Activated naive CD8-positive, alpha-beta T cell treated with anti-CD3 and anti-CD28 coated beads, Interleukin-2, amount 10 ng/mL, durations not matched to agents 7 days and 5 days (primary cell): ENCODE data around the gene AJUBA. TPM values are rescaled to one million over a fixed set of nuclear protein-coding genes. Genes with fewer than 3 reads are reported as not detected.
"Not testable (repeated sequence)": the region's sequence is repeated elsewhere in the genome, so short reads cannot be mapped to it uniquely, and the experiment has no call there.

ENCODE experiments used
- ATAC-seq: fragments of 150-1000 bp; cut with Tn5 transposase; one replicate; pipeline ENCODE4 v1.10.0; 2021; ENCODE audit warnings: low read depth, moderate library complexity
- POLR2A ChIA-PET: fragments of 350-600 bp; sonication (Branson Sonifier 250); formaldehyde crosslinking; loops from one replicate; lab custom pipeline; 2021; ENCODE audit warnings: antibody characterized with exemption; lab: Charles Lee
- DNase-seq: peaks from one replicate; pipeline ENCODE4 v3.0.0; 2021
- H3K27ac Mint-ChIP-seq: one replicate; pipeline ENCODE4 v1.8.0; 2022; ENCODE audit warnings: mild to moderate bottlenecking, mixed read lengths
- H3K27me3 Mint-ChIP-seq: one replicate; pipeline ENCODE4 v1.8.0; 2022; ENCODE audit warnings: mild to moderate bottlenecking, moderate library complexity, mixed read lengths
- H3K36me3 Mint-ChIP-seq: one replicate; pipeline ENCODE4 v1.8.0; 2021; ENCODE audit warnings: mild to moderate bottlenecking, mixed read lengths
- H3K4me1 Mint-ChIP-seq: one replicate; pipeline ENCODE4 v1.8.0; 2021; ENCODE audit warnings: mixed read lengths
- H3K4me3 Mint-ChIP-seq: one replicate; pipeline ENCODE4 v1.8.0; 2022; ENCODE audit warnings: mild to moderate bottlenecking, moderate library complexity, mixed read lengths
- H3K9me3 Mint-ChIP-seq: one replicate; pipeline ENCODE4 v1.8.0; 2021; ENCODE audit warnings: mixed read lengths
- total RNA-seq, 2 experiments: library from RNA; stranded (reverse); gene quantifications; one replicate each; pipeline ENCODE4 v1.2.3, GENCODE V29; 2021

AJUBA gene
- total RNA-seq, 2 experiments from 2014 or later: 0.97 to 1.3 TPM

GRCh38 chr14:23017091-23017490 is 34.7 kb upstream of the AJUBA start:
- DNase-seq (no peak), ATAC-seq (no peak)
- POLR2A ChIA-PET: interaction anchor here (0.6 to 2.8 kb wide), 2 partner anchors 10 to 19 kb away, joined by 3 to 11 read pairs; no protein-coding TSS in a partner anchor
- H3K9me3 Mint-ChIP-seq: no peaks in the 10 kb centered on the region
- peaks cover 2% of the 10 kb centered on the region for H3K4me1 Mint-ChIP-seq
- no peak overlapping the region for H3K27ac Mint-ChIP-seq
- H3K27me3 Mint-ChIP-seq: no peaks in the 10 kb centered on the region
- H3K4me3 Mint-ChIP-seq: no peak overlapping the region
- H3K36me3 Mint-ChIP-seq: no peaks in the 10 kb centered on the region

- H3K27me3 Mint-ChIP-seq: no peaks in the 10 kb centered on the region
- H3K4me3 Mint-ChIP-seq: peak overlapping the region; percentile 12
- DNase-seq: no peak
- H3K36me3 Mint-ChIP-seq: no peaks in the 10 kb centered on the region
- no peak overlapping the region for H3K27ac Mint-ChIP-seq
- no peak for ATAC-seq
- H3K4me1 Mint-ChIP-seq: peaks cover 4% of the 10 kb centered on the region
- no peaks in the 10 kb centered on the region for H3K9me3 Mint-ChIP-seq
- POLR2A ChIA-PET: interaction anchor here (0.6 to 2.8 kb wide), 3 partner anchors 8 to 23 kb away, joined by 4 to 11 read pairs (median 5); no protein-coding TSS in a partner anchor
Observed at GRCh38 chr14:23015618-23016017, 33.3 kb upstream of the AJUBA start.

GRCh38 chr14:23013749-23014054 is 31.4 kb upstream of the AJUBA start:
- not testable (repeated sequence) for H3K9me3 Mint-ChIP-seq, H3K27ac Mint-ChIP-seq, H3K36me3 Mint-ChIP-seq, DNase-seq, H3K27me3 Mint-ChIP-seq, H3K4me3 Mint-ChIP-seq, ATAC-seq
- POLR2A ChIA-PET: interaction anchor here (0.8 to 1.8 kb wide), 2 partner anchors 16 to 21 kb away, joined by 3 to 4 read pairs; partner anchors contain the start of gene PSMB5
- H3K4me1 Mint-ChIP-seq: peaks cover 15% of the 10 kb centered on the region

- Mint-ChIP-seq H3K27ac (no peak overlapping the region), H3K9me3 (no peaks in the 10 kb centered on the region), H3K27me3 (no peaks in the 10 kb centered on the region), H3K4me1 (peaks cover 19% of the 10 kb centered on the region), H3K4me3 (no peak overlapping the region), H3K36me3 (no peaks in the 10 kb centered on the region)
- POLR2A ChIA-PET: interaction anchor here (0.8 to 1.8 kb wide), 2 partner anchors 16 to 21 kb away, joined by 3 to 4 read pairs; partner anchors contain the start of gene PSMB5
- DNase-seq (no peak), ATAC-seq (no peak)
Observed at GRCh38 chr14:23013054-23013748, 30.9 kb upstream of the AJUBA start.

GRCh38 chr14:23009939-23010726 is 27.8 kb upstream of the AJUBA start, which contains the start of gene C14orf93:
Gene C14orf93 (minus strand): TSS chr14:23010143. CDS start chr14:22999023, 11,120 bp downstream.
- H3K27ac Mint-ChIP-seq: peak within 1 kb of the TSS; percentile 90
- POLR2A ChIA-PET: interaction anchor here (0.8 kb wide), 1 partner anchor 17 kb away, joined by 5 read pairs; no protein-coding TSS in a partner anchor
- H3K4me3 Mint-ChIP-seq: peak within 1 kb of the TSS; percentile 95
- H3K36me3 Mint-ChIP-seq: no peaks in the 10 kb centered on the region
- H3K9me3 Mint-ChIP-seq: no peaks in the 10 kb centered on the region
- ATAC-seq (peak; percentile 28), DNase-seq (peak; percentile 87)
- no peaks in the 10 kb centered on the region for H3K27me3 Mint-ChIP-seq
- peaks cover 31% of the 10 kb centered on the region for H3K4me1 Mint-ChIP-seq

- Mint-ChIP-seq H3K4me3 (peak overlapping the region; percentile 95), H3K4me1 (peaks cover 34% of the 10 kb centered on the region), H3K27me3 (no peaks in the 10 kb centered on the region), H3K9me3 (no peaks in the 10 kb centered on the region), H3K27ac (peak overlapping the region; percentile 89), H3K36me3 (no peaks in the 10 kb centered on the region)
- POLR2A ChIA-PET: interaction anchor here (1.3 kb wide), 1 partner anchor 25 kb away, joined by 4 read pairs; the partner anchor contains the start of gene PSMB5
- DNase-seq: no peak
- ATAC-seq: no peak
Observed at GRCh38 chr14:23009483-23009938, 27.2 kb upstream of the AJUBA start.

- H3K36me3 Mint-ChIP-seq: no peaks in the 10 kb centered on the region
- POLR2A ChIA-PET: interaction anchor here (1.1 to 1.3 kb wide), 2 partner anchors 14 to 26 kb away, joined by 3 to 4 read pairs; partner anchors contain the start of gene PSMB5
- H3K4me3 Mint-ChIP-seq: peak overlapping the region; percentile 95
- H3K4me1 Mint-ChIP-seq: peaks cover 34% of the 10 kb centered on the region
- ATAC-seq: no peak
- H3K27ac Mint-ChIP-seq: peak overlapping the region; percentile 73
- H3K9me3 Mint-ChIP-seq: no peaks in the 10 kb centered on the region
- no peaks in the 10 kb centered on the region for H3K27me3 Mint-ChIP-seq
- no peak for DNase-seq
Observed at GRCh38 chr14:23008831-23009230, 26.5 kb upstream of the AJUBA start.

- no peaks in the 10 kb centered on the region for H3K9me3 Mint-ChIP-seq
- peak overlapping the region; percentile 95 for H3K4me3 Mint-ChIP-seq
- DNase-seq (peak; percentile 94), ATAC-seq (peak; percentile 98)
- H3K27me3 Mint-ChIP-seq: no peaks in the 10 kb centered on the region
- H3K4me1 Mint-ChIP-seq: peaks cover 34% of the 10 kb centered on the region
- POLR2A ChIA-PET: interaction anchor here (0.6 to 2.5 kb wide), 25 partner anchors 10 to 1496 kb away, joined by 3 to 18 read pairs (median 4); partner anchors contain the start of genes ACIN1, AJUBA, HAUS4 and LRP10
- peak overlapping the region; percentile 96 for H3K27ac Mint-ChIP-seq
- H3K36me3 Mint-ChIP-seq: no peaks in the 10 kb centered on the region
Observed at GRCh38 chr14:23006544-23007419, 24.4 kb upstream of the AJUBA start.

- Mint-ChIP-seq H3K27me3 (no peaks in the 10 kb centered on the region), H3K9me3 (no peaks in the 10 kb centered on the region), H3K4me3 (peak overlapping the region; percentile 95), H3K4me1 (peaks cover 31% of the 10 kb centered on the region), H3K36me3 (no peaks in the 10 kb centered on the region), H3K27ac (peak overlapping the region; percentile 96)
- POLR2A ChIA-PET: interaction anchor here (1.1 to 2.5 kb wide), 10 partner anchors 10 to 315 kb away, joined by 4 to 18 read pairs (median 12); partner anchors contain the start of genes HAUS4, LRP10, PABPN1 and RBM23
- no peak for DNase-seq
- ATAC-seq: no peak
Observed at GRCh38 chr14:23006188-23006534, 23.8 kb upstream of the AJUBA start.

GRCh38 chr14:23005451-23006187 is 23.3 kb upstream of the AJUBA start:
- Mint-ChIP-seq H3K4me1 (peaks cover 31% of the 10 kb centered on the region), H3K27ac (peak overlapping the region; percentile 96), H3K9me3 (no peaks in the 10 kb centered on the region), H3K36me3 (no peaks in the 10 kb centered on the region), H3K27me3 (no peaks in the 10 kb centered on the region), H3K4me3 (peak overlapping the region; percentile 95)
- POLR2A ChIA-PET: interaction anchor here (1.5 to 2.5 kb wide), 8 partner anchors 10 to 316 kb away, joined by 7 to 18 read pairs (median 12); partner anchors contain the start of genes LRP10, PABPN1 and RBM23
- no peak for DNase-seq
- no peak for ATAC-seq

GRCh38 chr14:23004274-23004673 is 21.9 kb upstream of the AJUBA start:
- H3K4me1 Mint-ChIP-seq: peaks cover 26% of the 10 kb centered on the region
- POLR2A ChIA-PET: not testable (repeated sequence)

GRCh38 chr14:23002592-23002991 is 20.2 kb upstream of the AJUBA start:
- no peak for DNase-seq
- no peaks in the 10 kb centered on the region for H3K36me3 Mint-ChIP-seq
- H3K4me1 Mint-ChIP-seq: peaks cover 15% of the 10 kb centered on the region
- H3K9me3 Mint-ChIP-seq: no peaks in the 10 kb centered on the region
- H3K27me3 Mint-ChIP-seq: no peaks in the 10 kb centered on the region
- no peak overlapping the region for H3K4me3 Mint-ChIP-seq
- POLR2A ChIA-PET: no interaction called here
- no peak for ATAC-seq
- H3K27ac Mint-ChIP-seq: no peak overlapping the region

More at GRCh38 chr14:23004274-23004673, 21.9 kb upstream of the AJUBA start:
- not testable (repeated sequence) for H3K27me3 Mint-ChIP-seq, H3K4me3 Mint-ChIP-seq, H3K27ac Mint-ChIP-seq, H3K36me3 Mint-ChIP-seq, DNase-seq, ATAC-seq, H3K9me3 Mint-ChIP-seq
